ENCODE results near the gene GALNT7.
A peak's percentile ranks its signal among the peaks of the same experiment; 100 is the strongest.

The GALNT7 gene

DNA sequence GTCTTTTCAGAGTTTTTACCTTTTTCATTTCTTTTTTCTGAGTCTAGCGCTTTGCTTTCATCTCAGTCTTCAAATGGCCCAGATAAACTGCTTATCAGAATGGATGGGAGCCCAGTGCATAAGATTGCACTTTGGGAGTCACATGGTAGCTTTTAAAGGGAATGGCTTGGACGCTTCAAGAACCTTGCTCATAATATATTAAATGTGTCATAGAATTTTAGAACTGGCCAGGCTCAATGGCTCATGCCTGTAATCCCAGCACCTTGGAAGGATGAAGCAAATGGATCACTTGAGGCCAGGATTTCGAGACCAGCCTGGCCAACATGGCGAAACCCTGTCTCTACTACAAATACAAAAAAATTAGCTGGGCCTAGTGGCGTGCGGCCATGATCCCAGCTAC, 97.1 kb downstream of the GALNT7 start:
- DNase-seq (ENCODE audit: low read depth), result no peak

- no peak for DNase-seq (ENCODE audit: low read depth)
These were observed 99.1 kb downstream of the GALNT7 start for GRCh38 chr4:173267711-173268110.

- DNase-seq (ENCODE audit: low read depth), result no peak
These were observed 100.7 kb downstream of the GALNT7 start for GRCh38 chr4:173269280-173269679.

GRCh38 chr4:173270312-173271027, 101.9 kb downstream of the GALNT7 start:
- DNase-seq (ENCODE audit: low read depth), result no peak

- no peak for DNase-seq (ENCODE audit: low read depth)
These were observed 103.7 kb downstream of the GALNT7 start for GRCh38 chr4:173272314-173272713.

DNA sequence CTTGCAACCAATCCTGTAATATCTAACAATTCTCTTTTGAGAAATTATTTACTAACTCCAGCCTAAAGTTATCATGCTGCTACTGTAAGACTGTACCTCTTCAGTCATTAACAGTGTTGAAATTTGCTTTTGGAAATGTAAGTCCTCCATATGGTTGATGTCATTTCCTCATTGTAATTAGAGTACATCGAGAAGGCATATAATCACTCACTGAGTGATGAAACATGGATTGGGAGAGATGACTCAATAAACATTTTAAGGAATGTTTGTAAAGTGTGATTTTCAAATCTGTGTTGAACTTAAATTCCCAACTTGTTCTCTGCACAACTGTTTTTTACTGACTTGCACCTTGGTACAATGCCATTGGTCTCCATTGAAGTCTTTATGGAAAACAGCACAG, 104.4 kb downstream of the GALNT7 start:
- DNase-seq (ENCODE audit: low read depth), result no peak

DNA sequence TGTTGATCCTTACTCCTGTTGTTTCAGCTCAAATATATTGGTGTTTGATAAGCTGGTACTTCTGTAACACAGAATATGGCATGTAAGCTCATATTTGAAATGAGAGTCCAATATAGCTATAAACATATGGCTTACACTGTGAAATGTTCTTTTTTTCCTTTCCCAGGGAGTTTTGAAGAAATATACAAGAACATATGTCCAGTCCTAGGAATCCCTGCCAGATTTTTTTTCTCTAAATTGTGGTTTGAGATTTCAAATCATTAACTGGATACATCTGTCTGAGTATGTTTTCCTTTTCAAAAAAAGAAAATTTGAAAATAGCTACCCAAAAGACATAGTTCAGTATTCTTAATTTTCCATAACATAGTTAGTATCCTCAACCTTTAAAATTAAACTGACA, 105.3 kb downstream of the GALNT7 start:
- DNase-seq (ENCODE audit: low read depth), result no peak

DNA sequence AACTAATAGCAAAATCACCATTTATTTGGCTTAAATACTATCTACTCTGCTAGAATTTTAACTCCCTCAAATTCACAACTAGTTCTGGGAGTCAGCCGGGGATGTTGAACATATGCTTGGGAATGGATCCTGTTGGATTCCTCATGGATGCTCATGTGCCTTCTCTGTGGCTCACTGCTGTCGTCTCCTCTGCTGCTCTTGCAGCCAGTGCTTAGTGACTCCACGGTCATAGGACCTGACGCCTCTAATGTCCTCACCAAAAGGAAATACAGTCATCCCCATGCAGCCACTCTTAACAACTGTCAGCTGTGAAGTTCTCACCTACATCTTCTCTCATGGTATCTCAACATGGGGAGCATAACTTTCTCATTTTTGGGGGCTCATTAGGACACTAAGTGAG, 106.1 kb downstream of the GALNT7 start:
- DNase-seq (ENCODE audit: low read depth), result no peak

- DNase-seq (ENCODE audit: low read depth), result no peak
These were observed 106.5 kb downstream of the GALNT7 start for GRCh38 chr4:173275150-173275549.

DNA sequence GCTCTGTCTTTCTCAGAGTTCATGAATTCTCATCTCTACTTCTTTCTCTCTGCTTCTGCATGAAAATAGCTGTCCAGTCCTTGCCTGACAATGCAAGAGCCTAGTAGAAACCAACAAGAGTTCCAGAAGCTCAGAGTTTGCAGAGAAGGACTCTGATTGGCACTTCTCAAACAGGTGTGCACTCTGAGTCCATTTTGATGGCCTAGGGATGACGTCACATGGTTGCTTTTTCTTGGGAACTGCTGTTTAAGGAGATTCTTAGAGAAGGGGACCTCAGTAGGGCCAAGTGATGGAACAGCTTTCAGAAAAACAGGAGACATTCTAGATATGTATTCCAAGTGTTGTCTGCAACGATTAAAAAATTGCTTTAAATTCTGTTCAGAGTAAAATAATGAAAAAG, 108.7 kb downstream of the GALNT7 start:
- no peak for DNase-seq (ENCODE audit: low read depth)

DNA sequence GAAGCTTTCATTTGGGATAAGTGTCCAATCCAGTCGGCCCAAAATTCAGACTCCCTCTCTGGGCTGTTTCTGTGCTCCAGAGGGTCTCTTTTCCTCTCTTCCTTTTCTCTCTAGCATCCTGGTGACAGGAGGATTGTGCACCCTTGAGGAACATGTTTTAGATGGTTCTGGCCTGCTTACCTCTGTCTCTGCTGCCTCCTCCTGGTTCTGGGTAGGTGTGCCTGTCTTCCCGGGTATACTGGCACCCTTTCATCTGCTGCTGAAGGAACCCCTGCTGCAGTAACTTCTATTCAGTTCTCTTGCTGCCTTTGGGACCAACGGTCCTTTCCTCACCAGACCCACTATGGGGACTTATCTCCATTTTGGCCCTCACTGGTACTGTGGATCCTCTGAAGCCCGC, 112.4 kb downstream of the GALNT7 start:
- DNase-seq (ENCODE audit: low read depth), result no peak

- DNase-seq (ENCODE audit: low read depth), result no peak
These were observed 113.0 kb downstream of the GALNT7 start for GRCh38 chr4:173281406-173282255.

GRCh38 chr4:173282256-173282562, 113.6 kb downstream of the GALNT7 start:
- DNase-seq (ENCODE audit: low read depth), result no peak

DNA sequence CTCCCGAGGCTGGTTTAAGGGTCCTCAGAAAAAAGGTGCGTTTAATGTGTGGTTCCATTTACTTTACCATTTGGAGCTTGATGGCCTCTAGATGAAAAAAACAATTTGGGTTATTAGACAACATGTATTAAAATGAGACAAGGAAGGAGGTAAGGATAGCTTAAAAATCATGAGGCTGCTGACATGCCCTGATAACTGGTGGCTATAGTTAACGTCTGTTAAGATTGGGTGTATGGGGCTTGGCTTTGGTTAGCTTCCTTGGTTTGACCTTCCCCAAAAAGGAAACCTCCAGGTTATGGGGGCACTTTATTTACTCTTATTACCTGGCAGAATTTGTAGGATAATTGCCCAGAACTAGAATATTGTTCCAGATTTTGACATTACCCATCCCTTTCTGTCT, 114.0 kb downstream of the GALNT7 start:
- no peak for DNase-seq (ENCODE audit: low read depth)

GRCh38 chr4:173284463-173284862, 115.9 kb downstream of the GALNT7 start:
- DNase-seq (ENCODE audit: low read depth), result no peak

DNA sequence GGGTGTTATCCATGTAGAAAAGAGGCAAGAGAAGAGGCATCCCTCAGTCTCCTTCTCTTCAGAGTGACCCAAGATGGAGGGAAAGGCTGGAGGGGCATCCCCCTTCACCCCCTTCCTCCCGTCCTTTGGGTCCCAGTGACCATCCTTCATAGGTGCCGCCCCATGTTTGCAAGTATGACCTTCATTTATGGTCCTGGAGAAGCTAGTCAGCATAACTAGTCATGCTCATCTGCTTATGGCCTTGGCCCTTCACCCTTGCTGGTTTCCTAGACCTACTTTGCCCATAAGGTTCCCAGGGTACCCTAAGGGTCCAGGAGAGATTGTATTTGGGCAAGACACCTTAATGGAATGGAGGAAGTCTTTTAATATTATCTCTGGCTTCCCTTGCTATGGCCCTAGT, 118.9 kb downstream of the GALNT7 start:
- no peak for DNase-seq (ENCODE audit: low read depth)

- DNase-seq (ENCODE audit: low read depth), result peak; percentile 68
These were observed 119.7 kb downstream of the GALNT7 start for GRCh38 chr4:173288296-173288695.

- DNase-seq (ENCODE audit: low read depth), result no peak
These were observed 120.2 kb downstream of the GALNT7 start for GRCh38 chr4:173288698-173289352.

DNA sequence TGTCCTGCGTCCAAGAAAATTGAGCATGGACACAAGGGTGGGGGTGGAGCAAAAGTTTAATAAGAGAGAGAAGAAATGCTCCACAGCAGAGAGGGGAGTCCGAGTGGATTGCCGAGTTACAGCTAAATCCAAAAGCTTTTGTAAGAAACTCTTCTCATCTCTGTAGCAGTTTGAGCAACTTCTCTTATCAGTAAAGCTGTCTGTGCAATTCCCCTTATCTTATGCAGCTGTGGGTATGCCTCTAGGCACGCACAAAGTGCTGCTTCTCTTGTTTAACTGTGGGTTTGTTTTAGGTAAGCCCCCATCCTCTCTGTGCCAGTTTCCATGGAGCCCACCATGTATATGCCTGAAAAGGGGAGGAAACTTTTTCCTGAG, 120.7 kb downstream of the GALNT7 start:
- no peak for DNase-seq (ENCODE audit: low read depth)

GRCh38 chr4:173291899-173292298, 123.3 kb downstream of the GALNT7 start:
- DNase-seq (ENCODE audit: low read depth), result no peak

DNA sequence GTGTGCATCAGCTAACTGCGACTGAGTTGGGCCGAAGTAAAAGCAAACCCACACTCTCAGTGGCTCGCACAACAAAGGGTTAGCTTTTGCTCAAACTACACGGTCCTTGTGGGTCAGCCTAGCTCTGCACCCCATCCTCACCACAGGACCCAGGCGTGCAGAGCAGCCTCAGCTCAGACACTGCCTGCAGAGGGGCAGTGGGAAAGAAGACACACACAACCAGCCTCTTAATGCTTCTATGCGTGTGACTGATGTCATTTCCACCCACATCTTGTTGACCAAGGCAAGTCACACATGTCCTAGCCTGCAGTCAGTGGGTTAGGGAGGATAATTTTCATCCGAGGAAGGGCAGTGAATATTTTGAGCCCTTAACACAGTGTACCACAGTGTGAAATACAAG, 125.1 kb downstream of the GALNT7 start:
- DNase-seq (ENCODE audit: low read depth), result no peak

- no peak for DNase-seq (ENCODE audit: low read depth)
These were observed 125.8 kb downstream of the GALNT7 start for GRCh38 chr4:173294444-173294843.

DNA sequence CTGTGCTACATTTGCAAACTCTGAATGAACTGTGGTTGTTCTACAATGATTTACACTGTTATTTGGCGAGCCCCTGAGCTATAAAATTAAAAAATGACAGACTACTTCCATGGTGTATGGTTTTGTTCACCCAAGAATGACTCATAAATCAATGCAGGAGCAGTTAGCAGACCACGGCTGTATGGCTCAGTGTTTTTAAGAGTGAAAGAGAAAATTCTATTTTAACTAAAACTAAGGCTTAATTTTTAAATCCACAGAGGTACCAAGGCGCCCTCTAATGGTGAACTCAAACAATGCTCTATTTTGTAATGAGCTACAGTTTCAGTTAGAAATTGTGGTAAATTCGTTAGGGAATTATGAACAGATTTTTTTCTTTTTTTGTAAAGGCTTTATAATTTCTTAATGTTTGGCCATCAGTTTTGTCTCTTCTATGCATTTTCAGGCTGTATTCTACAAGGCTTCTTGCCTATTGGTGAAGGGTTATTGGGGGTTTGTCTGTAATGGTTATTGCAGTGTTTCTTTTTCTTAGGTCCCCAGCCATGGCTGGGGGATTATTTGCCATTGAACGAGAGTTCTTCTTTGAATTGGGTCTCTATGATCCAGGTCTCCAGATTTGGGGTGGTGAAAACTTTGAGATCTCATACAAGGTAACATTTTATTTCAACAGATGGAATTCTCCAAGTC, 133.0 kb downstream of the GALNT7 start:
- no peak for DNase-seq (ENCODE audit: low read depth)
